Measurements from ENCODE around the gene KCNT2. TPM values are rescaled to one million over a fixed set of nuclear protein-coding genes. Genes with fewer than 3 reads are reported as not detected.

The KCNT2 gene
- total RNA-seq, 1 experiment from 2014 or later: 9.1 TPM

DNA sequence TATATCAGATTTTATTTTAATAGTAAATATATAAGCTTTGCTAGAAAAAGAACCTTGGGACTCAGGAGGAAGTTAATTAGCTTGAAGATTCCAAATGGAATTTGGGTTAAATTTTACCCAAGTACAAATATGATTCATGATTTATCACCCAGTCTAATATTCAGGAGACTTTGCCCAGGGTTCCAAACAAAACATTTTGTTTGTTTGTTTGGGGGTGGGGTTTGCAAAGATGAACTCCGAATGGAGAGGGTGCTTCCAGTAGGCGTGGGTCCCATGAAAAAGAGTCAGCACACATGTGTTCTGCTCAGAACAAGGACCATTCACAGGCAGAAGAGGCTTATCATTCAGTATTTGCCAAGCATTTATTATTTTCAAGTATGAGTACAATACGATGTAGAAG lies 23.5 kb downstream of the KCNT2 start:
- no peak overlapping the region for H2BK5ac ChIP-seq (ENCODE audit: insufficient read length, low read length)

More for the DNA sequence above, 23.5 kb downstream of the KCNT2 start:
- H3K4me3 Mint-ChIP-seq: no peak overlapping the region
- Histone ChIP-seq H4K5ac (ENCODE audit: insufficient read length, low read depth, low read length) (no peak overlapping the region), H3K4ac (ENCODE audit: low read depth, low read length) (no peak overlapping the region), H3K27me3 (ENCODE audit: insufficient read depth, low read length) (no peaks in the 10 kb centered on the region), H3K23me2 (ENCODE audit: insufficient read length, low read depth, low read length, poor library complexity, severe bottlenecking) (no peaks in the 10 kb centered on the region), H4K91ac (ENCODE audit: insufficient read length, low read depth, low read length) (no peak overlapping the region), H3K4me1 (ENCODE audit: insufficient read depth, low read length) (no peaks in the 10 kb centered on the region), H3K23ac (ENCODE audit: insufficient read length, low read depth, low read length) (no peak overlapping the region), H4K8ac (replicated peaks; ENCODE audit: insufficient read length, low read depth, low read length) (no peak overlapping the region), H4K20me1 (ENCODE audit: control insufficient read depth, insufficient read depth, insufficient read length) (no peaks in the 10 kb centered on the region), H3T11ph (ENCODE audit: low read length) (no peak overlapping the region), H3K14ac (ENCODE audit: insufficient read depth, low read length) (no peak overlapping the region), H3K9ac (ENCODE audit: extremely low read depth, insufficient read length, low read length) (no peak overlapping the region), H3K27ac (ENCODE audit: insufficient read length, low read depth, low read length) (no peak overlapping the region), H2BK120ac (ENCODE audit: low read depth, low read length, poor library complexity, severe bottlenecking) (no peak overlapping the region), H2AFZ (ENCODE audit: low read length) (no peak overlapping the region), H3K4me2 (ENCODE audit: insufficient read depth, insufficient read length, low read length) (no peak overlapping the region), H3K56ac (ENCODE audit: insufficient read length, low read depth, low read length) (no peak overlapping the region), H3K79me2 (ENCODE audit: insufficient read depth, low read length) (no peaks in the 10 kb centered on the region), H2BK12ac (ENCODE audit: insufficient read length, low read depth, low read length) (no peak overlapping the region), H2BK15ac (ENCODE audit: low read depth, low read length) (no peak overlapping the region), H3K79me1 (ENCODE audit: insufficient read depth, low read depth, low read length, poor library complexity, severe bottlenecking) (no peaks in the 10 kb centered on the region), H2BK20ac (ENCODE audit: low read depth, low read length, poor library complexity, severe bottlenecking) (no peak overlapping the region), H3K9me3 (ENCODE audit: control insufficient read depth, low read depth, low read length) (no peaks in the 10 kb centered on the region), H2AK5ac (ENCODE audit: insufficient read length, low read length) (no peak overlapping the region), H3K18ac (ENCODE audit: insufficient read length, low read depth, low read length) (no peak overlapping the region)
- WGBS (ENCODE audit: extremely low coverage, insufficient read length, low lambda C conversion rate): no CpG with 5 or more reads among the region's 3 CpGs
- peaks cover 0 to 6% (median 0%) of the 10 kb centered on the region in 3 experiments; a peak in 1 of 7 replicates for H3K36me3 Mint-ChIP-seq (ENCODE audit: insufficient read depth in 1 of 3, low read depth in 3 of 3)
- TF ChIP-seq, protein P1, sequence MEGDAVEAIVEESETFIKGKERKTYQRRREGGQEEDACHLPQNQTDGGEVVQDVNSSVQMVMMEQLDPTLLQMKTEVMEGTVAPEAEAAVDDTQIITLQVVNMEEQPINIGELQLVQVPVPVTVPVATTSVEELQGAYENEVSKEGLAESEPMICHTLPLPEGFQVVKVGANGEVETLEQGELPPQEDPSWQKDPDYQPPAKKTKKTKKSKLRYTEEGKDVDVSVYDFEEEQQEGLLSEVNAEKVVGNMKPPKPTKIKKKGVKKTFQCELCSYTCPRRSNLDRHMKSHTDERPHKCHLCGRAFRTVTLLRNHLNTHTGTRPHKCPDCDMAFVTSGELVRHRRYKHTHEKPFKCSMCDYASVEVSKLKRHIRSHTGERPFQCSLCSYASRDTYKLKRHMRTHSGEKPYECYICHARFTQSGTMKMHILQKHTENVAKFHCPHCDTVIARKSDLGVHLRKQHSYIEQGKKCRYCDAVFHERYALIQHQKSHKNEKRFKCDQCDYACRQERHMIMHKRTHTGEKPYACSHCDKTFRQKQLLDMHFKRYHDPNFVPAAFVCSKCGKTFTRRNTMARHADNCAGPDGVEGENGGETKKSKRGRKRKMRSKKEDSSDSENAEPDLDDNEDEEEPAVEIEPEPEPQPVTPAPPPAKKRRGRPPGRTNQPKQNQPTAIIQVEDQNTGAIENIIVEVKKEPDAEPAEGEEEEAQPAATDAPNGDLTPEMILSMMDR (conservative IDR thresholded peaks at IDR 0.05): no peak
- peaks cover 13 to 20% of the 10 kb centered on the region in 2 experiments for H3K4me1 Mint-ChIP-seq
- H3K27ac Mint-ChIP-seq: peak overlapping the region in 1 of 3 experiments; percentile 12; a peak in 2 of 7 replicates
- H3K27me3 Mint-ChIP-seq (ENCODE audit: low read depth): no peaks in the 10 kb centered on the region
- no peaks in the 10 kb centered on the region for H3K9me3 Mint-ChIP-seq
- no peak for DNase-seq

Measured in H9 (cell line).